Measurements from ENCODE around the gene RPSA.
A peak's percentile ranks its signal among the peaks of the same experiment; 100 is the strongest.
"Not testable (repeated sequence)": the region's sequence is repeated elsewhere in the genome, so short reads cannot be mapped to it uniquely, and the experiment has no call there.

RPSA gene

GRCh38 chr3:39406368-39407258, at the start of gene RPSA:
Gene RPSA, plus strand, starts transcription at chr3:39406720. Its CDS starts 934 bp downstream, at chr3:39407654.
- peak; percentile 92 for DNase-seq

GRCh38 chr3:39358333-39358732, 48.2 kb upstream of the RPSA start:
- DNase-seq, result no peak

DNA sequence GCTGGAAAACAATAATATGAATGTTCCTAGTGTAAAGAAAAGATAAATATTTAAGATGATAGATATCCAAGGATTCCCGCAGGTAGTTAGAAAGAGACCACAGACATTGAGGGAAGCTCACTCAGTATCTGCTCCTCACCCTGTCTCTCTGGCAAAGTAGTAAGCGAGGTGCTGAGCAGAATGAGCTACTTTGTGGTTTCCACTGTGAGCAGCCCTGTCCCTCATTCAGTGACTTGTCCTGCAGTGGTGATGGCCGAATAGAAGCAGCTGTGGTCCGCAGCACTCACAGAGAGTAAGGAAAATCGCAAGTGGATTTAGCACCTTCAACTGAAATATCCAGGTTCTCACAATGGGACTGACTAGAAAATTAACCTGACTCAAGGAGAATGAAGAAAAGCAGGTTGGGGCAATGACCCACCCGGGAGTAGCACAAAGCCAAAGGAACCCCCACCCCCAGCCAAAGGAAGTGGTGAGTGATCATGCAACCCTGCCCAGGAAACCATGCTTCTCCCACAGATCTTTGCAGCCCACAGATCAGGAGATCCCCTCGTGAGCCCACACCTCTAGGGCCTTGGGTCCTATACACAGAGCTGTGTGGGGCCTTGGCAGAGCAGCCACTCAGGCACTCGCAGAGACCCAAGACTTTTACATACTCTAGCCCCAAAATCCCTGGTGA, 45.1 kb upstream of the RPSA start:
- no peak for DNase-seq

DNA sequence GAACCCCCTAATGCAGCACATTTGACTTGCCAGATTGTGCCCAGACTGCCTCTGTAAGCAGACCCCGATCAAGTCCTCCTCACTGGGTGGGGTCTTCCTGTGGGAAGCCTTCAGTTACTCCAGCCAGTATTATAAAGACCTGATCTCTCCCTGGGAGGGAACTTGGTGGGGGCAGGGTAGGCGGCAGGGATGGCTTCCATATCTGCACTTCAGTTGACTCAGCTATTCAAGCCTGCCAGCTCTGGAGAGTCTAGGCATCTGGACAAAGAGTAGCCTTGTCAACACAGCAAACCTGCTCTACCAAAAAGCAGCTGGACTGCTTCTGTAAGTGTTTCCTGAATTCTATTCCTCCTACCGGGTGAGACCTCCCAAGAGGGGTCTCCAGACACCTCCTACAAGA, 44.3 kb upstream of the RPSA start:
- DNase-seq, result no peak

GRCh38 chr3:39362812-39363211, 43.7 kb upstream of the RPSA start:
- DNase-seq, result no peak

DNA sequence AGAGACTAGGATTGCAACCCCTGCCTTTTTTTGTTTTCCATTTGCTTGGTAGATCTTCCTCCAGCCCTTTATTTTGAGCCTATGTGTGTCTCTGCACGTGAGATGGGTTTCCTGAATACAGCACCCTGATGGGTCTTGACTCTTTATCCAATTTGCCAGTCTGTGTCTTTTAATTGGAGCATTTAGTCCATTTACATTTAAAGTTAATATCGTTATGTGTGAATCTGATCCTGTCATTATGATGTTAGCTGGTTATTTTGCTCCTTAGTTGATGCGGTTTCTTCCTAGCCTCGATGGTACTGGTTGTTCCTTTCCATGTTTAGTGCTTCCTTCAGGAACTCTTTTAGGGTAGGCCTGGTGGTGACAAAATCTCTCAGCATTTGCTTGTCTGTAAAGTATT, 36.1 kb upstream of the RPSA start:
- not testable (repeated sequence) for DNase-seq

DNA sequence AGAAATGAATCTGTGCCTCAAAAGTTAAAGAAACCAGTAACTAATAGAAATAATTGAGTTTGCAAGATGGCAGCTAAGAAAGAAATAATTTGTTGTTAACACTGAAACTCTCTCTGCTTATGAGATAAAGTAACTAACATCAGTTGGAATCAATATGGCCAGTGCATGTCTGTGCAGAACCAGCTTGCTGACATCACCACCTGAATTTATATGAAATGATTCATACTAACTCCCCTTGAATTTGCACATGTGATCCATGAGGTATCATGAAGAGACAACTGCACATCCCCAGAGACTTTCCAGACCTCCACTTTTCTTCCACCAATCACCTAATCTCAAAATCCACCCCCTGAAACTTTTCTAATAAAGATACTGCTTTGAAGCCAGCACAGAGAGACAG, 33.7 kb upstream of the RPSA start:
- DNase-seq, result no peak

GRCh38 chr3:39376959-39377634, 29.4 kb upstream of the RPSA start:
- DNase-seq, result no peak

GRCh38 chr3:39378088-39378487, 28.4 kb upstream of the RPSA start:
- DNase-seq, result peak; percentile 27

DNA sequence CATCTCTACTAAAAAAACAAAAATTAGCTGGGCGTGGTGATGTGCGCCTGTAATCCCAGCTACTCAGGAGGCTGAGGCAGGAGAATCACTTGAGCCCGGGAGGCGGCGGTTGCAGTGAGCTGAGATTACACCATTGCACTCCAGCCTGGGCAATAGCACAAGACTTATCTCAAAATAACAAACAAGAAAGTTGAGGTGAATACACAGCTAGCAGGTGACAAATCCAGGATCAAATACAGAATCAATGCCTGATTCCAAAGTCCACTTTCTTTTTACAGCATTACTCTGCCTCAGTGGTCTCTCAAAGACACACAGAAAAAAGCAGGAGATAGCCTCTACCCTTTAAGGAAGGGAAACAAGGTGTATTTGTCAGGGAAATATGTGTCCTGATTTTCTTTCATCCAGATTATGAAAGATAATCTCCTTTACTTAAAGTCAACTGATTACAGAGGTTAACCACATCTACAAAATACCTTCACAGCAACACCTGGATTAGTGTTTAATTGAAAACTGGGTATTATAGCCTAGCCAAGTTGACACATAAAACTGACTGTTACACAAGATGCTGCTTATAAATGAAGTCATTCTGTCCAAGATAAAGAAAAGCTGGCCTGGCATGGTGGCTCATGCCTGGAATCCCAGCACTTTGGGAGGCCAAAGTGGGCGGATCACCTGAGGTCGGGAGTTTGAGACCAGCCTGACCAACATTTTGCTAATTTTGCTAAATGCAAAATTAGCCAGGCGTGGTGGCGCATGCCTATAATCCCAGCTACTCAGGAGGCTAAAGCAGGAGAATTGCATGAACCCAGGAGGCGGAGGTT, 27.4 kb upstream of the RPSA start:
- no peak for DNase-seq

GRCh38 chr3:39379778-39380155, 26.8 kb upstream of the RPSA start:
- no peak for DNase-seq

GRCh38 chr3:39381432-39381831, 25.1 kb upstream of the RPSA start:
- no peak for DNase-seq

DNA sequence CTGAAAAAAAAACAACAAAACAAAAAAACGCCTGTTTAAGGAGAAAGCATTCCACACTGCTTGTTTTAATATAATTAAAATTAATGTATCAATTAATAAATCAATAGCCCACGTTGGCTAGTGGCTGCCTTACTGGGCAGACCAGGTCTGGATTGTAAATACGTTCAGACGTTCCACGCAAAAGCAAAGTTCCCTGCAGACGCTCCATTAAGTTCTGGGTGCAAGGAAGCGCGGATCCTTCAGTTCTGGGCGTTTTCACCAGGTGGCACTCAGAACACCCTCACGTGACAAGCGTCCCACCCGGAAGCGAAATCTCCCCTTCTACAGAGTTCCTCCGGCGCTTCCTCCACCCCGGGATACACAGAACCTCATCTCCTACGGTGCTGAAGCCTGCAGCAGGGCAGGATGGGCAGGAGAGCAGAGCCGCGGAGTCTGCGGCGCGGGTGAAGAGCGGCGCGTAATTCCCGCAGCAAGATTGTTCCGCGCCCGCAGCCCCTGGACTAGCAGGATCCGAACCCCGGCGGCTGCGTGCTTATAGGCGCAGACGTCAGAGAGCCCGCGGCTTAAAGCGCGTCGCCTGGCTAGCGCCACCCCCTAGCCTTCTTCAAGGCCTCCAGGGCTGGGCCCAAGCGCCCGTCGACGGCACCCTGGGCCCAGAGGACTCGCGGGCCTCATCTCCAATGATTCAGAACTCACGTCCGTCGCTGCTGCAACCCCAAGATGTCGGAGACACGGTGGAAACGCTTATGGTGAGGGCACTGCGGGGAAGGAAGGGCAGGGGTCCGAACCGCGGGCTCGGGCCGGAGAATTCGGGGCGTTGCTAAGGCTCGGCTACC, 23.3 kb upstream of the RPSA start, which contains the start of gene SLC25A38:
Gene SLC25A38 (plus strand): TSS at position 326 of the 836 bp plus-strand sequence. CDS start 355 bp downstream, at position 681.
- DNase-seq, result peak; percentile 68

DNA sequence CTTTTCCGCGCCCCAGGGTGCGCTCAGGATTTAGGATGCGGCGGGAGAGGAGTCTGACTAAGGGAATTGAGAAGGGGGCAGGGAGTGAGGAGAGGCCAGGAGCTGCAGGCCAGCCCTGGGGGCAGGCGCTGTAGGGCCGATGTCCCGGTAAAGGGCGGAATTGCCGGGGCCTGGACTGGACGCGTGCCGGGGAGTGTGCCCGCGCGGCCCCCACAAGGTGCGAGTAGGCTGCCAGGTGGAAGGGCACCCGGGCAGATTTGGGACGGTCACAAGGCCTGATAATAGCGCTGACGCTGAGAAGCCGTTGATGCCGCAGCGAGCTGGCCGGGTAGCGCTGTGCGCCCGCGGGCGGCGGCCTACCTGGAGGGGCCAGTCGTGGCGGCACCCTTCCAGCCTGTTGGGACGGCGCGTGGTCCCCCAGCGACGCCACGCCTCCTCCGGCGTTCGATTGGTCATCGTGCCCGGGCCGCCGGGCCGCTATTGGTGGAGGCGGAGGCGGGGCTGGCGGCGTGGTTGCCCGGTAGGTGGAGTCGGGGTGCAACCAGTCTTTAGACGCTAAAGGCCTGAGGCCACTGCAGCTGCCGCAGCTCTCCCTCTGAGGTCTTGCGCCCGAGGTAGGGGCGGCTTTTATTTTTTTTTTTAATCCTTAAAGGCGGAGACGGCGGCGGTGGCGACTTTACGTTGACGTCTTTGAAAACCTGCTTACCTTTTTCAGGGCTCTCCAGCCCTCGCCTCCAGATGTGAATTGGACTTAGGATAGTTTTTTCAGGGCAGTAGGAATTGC, 22.4 kb upstream of the RPSA start:
- peak; percentile 88 for DNase-seq

DNA sequence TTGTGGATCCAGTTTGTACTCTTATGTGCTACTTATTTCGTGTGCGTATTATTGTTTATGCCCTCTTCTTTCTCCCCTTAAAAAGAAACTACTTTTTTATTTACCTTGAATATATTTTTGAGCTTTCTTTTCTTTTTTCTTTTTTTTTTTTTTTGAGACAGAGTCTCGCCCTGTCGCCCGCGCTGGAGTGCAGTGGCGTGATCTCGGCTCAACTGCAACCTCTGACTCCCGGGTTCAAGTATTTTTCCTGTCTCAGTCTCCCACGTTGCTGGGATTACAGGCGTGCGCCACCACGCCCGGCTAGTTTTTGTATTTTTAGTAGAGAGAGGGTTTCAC, 21.9 kb upstream of the RPSA start:
- DNase-seq, result no peak

DNA sequence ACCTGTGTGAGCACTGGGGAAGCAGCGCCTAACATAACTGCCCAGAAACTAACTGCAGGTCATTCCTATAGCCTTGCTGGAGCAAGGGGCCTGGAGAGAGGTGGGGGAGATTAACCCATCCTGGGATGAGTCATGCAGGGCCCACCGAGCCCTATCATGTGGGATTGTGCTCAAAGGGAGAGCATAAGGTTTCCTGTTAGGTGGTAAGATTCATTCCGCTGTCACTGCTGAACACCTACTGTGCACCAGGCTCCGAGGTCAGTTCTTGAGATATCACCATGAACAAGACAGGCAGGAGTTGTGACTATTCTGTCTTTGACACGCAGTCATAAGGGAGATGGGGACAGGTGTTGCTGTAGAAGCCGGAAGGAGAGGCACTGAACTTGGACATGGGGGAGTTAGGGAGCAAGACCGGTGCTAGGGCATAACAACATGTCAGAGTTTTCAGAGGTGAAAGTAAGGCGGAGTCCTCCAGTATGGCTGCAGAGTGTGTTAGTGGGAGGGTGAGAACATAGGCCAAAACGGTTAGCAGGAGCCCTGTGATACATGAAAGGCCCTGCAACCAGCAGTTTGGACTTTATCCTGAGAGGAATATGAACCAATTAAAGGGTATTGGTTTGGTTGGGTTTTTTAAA, 20.9 kb upstream of the RPSA start:
- no peak for DNase-seq

GRCh38 chr3:39386318-39386717, 20.2 kb upstream of the RPSA start:
- no peak for DNase-seq

DNA sequence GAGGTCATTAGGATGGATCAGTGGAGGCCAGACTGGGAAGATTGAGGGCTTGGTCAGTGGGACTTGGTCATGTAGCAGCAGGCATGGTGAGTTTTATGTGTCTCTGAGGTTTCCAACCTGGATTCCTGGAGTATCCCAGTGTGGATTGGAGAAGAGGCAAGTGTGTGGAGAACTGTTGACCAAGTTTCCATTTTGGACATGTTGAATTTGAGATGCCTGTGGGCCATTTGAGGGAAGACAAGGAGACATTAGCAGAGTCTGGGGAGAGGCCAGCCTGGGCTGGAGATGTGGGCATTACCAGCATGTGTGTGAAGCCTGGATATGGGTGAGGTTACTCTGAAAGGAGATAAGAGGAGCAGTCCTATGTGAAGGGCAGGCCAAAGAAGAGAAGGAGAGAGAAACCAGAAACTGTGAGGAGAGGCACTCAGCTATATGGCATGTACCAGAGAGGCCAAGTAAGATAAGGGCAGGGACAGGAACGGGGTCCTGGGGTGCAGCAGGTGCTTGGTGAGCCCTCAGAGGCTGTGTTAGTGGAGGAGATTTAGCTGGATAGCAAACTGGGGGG, 19.0 kb upstream of the RPSA start:
- no peak for DNase-seq

DNA sequence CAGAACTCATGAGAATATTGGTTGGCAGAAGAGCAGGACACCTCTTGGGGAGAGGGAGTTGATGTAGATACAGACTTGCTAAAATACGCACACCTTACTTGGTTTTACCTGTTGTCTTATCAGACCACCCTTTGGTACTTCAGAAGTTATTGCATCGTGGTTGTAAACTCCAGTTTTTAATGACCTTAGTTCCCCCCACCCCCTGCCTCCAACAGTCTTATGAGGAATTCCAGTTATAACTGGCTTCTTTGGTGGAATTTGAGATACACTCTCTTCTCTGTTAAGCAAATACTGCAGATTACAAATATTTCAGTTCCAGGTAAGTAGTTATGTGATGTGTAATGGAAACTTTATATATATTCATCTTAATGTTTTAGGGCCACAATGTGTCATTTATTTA, 18.4 kb upstream of the RPSA start:
- DNase-seq, result no peak

DNA sequence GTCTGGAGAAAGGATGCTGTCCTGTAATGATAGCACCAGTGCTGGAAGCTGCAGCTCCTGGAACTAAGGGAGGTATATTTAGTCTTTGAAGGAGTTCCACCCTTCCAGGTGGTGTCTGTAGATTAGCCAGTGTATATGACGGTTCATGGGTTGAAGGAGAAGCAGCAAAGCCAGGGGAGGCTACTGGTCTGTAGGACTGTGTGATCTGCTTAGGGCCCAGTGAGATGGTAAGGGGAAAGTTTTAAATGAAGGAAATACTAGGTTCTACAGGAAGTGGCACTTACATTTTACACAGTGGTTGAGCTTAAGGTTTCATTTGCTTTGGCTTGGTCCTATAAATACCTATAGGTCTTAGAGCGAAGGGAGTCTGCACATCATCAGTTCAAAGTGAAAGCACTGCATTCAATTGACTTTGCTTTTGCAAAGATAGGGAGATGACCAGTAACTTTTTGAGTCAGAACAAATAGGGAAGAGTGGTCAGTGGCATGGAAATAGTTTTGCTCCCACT, 17.7 kb upstream of the RPSA start:
- DNase-seq, result no peak
